Measurements from ENCODE around the gene SFSWAP. TPM values are rescaled to one million over a fixed set of nuclear protein-coding genes. Genes with fewer than 3 reads are reported as not detected.

The SFSWAP gene
- total and polyA plus RNA-seq, 4 donors: 6.1 to 21.6 (median 10.1) TPM

DNA sequence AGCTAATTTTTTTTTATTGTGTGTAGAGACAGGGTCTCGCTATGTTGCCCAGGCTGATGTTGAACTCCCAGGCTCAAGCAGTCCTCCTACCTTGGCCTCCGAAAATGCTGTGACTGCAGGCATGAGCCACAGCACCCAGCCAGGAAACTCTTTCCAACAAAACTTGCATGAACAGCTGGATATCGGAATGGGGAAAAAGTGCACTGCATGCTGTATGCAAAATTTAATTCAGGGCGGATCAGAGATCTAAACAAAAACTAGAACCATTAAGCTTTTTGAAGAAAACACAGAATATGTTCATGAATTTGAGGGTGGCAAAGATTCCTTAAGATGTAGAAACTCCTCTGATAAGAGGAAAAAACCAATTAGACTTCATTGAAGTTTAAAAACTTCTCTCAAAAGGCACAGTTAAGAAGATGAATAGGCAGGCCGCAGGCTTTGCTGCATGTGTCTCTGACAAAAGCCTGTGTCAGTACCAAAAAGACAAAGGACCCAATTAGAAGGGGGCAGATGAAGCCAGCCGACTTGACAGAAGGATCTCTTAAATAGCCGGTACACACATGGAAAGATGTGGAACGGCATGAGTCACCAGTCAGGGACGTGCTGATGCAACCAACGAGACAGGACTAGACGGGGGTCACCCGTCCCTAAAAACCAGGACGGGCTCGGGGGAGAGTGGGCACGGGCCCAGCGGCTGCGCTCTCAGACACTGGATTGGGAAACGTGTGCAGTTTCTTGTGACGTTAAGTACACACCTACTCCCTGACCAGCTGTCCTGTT lies 82.5 kb downstream of the SFSWAP start (continued):
- TF ChIP-seq YY1 (IDR thresholded peaks at IDR 0.05) (no peak), FOXA1 (IDR thresholded peaks at IDR 0.05) (no peak)
- TF ChIP-seq, protein P1, sequence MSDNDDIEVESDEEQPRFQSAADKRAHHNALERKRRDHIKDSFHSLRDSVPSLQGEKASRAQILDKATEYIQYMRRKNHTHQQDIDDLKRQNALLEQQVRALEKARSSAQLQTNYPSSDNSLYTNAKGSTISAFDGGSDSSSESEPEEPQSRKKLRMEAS (IDR thresholded peaks at IDR 0.05): no peak

DNA sequence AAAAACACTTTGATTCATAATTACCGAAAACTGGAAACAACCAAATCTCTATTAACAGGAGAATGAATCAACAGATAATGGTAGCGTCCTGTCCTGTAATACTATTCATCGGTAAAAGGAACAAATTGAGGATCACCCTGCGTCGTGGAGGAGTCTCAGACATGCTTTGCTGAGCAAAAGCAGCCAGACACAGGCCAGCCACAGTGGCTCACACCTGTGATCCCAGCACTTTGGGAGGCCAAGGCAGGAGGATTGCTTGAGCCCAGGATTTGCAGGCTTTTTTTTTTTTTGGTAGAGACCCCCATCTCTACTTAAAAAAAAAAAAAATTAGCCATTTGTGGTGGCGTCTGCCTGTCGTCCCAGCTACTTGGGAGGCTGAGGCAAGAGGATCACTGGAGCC lies 83.2 kb downstream of the SFSWAP start:
- TF ChIP-seq ZBTB33 (IDR thresholded peaks at IDR 0.05) (no peak), GABPA (IDR thresholded peaks at IDR 0.05 in 1 of 2, conservative IDR thresholded peaks at IDR 0.05 in 1 of 2) (no peak), ATF3 (IDR thresholded peaks at IDR 0.05) (no peak), SP1 (IDR thresholded peaks at IDR 0.05) (no peak), YY1 (IDR thresholded peaks at IDR 0.05) (no peak), NR2F2 (IDR thresholded peaks at IDR 0.05) (no peak), RXRA (IDR thresholded peaks at IDR 0.05) (no peak), HNF4A (conservative IDR thresholded peaks at IDR 0.05) (no peak), EGR1 (IDR thresholded peaks at IDR 0.05; ENCODE audit: low read depth in 2 of 2) (no peak), FOXA1 (IDR thresholded peaks at IDR 0.05) (no peak), TAF1 (conservative IDR thresholded peaks at IDR 0.05) (no peak), RAD21 (IDR thresholded peaks at IDR 0.05) (no peak), FOXA2 (IDR thresholded peaks at IDR 0.05) (no peak), HNF4G (IDR thresholded peaks at IDR 0.05) (no peak)
- TF ChIP-seq, protein P2, sequence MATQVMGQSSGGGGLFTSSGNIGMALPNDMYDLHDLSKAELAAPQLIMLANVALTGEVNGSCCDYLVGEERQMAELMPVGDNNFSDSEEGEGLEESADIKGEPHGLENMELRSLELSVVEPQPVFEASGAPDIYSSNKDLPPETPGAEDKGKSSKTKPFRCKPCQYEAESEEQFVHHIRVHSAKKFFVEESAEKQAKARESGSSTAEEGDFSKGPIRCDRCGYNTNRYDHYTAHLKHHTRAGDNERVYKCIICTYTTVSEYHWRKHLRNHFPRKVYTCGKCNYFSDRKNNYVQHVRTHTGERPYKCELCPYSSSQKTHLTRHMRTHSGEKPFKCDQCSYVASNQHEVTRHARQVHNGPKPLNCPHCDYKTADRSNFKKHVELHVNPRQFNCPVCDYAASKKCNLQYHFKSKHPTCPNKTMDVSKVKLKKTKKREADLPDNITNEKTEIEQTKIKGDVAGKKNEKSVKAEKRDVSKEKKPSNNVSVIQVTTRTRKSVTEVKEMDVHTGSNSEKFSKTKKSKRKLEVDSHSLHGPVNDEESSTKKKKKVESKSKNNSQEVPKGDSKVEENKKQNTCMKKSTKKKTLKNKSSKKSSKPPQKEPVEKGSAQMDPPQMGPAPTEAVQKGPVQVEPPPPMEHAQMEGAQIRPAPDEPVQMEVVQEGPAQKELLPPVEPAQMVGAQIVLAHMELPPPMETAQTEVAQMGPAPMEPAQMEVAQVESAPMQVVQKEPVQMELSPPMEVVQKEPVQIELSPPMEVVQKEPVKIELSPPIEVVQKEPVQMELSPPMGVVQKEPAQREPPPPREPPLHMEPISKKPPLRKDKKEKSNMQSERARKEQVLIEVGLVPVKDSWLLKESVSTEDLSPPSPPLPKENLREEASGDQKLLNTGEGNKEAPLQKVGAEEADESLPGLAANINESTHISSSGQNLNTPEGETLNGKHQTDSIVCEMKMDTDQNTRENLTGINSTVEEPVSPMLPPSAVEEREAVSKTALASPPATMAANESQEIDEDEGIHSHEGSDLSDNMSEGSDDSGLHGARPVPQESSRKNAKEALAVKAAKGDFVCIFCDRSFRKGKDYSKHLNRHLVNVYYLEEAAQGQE (IDR thresholded peaks at IDR 0.05): no peak
- TF ChIP-seq, protein P1 (IDR thresholded peaks at IDR 0.05): no peak
- H3K36me3 ChIP-seq (ENCODE audit: control insufficient read depth in 4 of 4, insufficient read depth in 3 of 4, low read depth in 1 of 4, low read length in 3 of 4): peaks cover 7 to 55% (median 25%) of the 10 kb centered on the region in 4 donors
- H3K4me3 ChIP-seq (ENCODE audit: low read depth in 1 of 3, low read length in 3 of 3): no peak overlapping the region
- no peak overlapping the region for H3K27ac ChIP-seq (ENCODE audit: low read depth in 1 of 2, low read length in 2 of 2)
- no peak for DNase-seq (ENCODE audit: low spot score)
- 96% methylated on average over 7 of the region's 7 CpGs for WGBS
- no peaks in the 10 kb centered on the region for H3K27me3 ChIP-seq (ENCODE audit: control insufficient read depth in 4 of 4, insufficient read depth in 4 of 4, low read length in 3 of 4)
- H3K9me3 ChIP-seq (ENCODE audit: control insufficient read depth in 4 of 4, low read length in 3 of 4): no peaks in the 10 kb centered on the region
- H3K4me1 ChIP-seq (ENCODE audit: control insufficient read depth in 4 of 4, insufficient read depth in 4 of 4, low read length in 3 of 4): no peaks in the 10 kb centered on the region
- no peak overlapping the region for H3K9ac ChIP-seq (ENCODE audit: low read depth in 1 of 2, low read length in 2 of 2)
